ENCODE data around the gene PIK3C2G. TPM values are rescaled to one million over a fixed set of nuclear protein-coding genes. Genes with fewer than 3 reads are reported as not detected.

The PIK3C2G gene
- total RNA-seq, 2 experiments from 2014 or later, result not detected

- Histone ChIP-seq H3K4me3 (ENCODE audit: low read depth, low read length, poor library complexity, severe bottlenecking) (no peak overlapping the region), H3K9me3 (ENCODE audit: low read length) (no peaks in the 10 kb centered on the region), H3K36me3 (ENCODE audit: insufficient read depth, low read length) (no peaks in the 10 kb centered on the region), H3K79me2 (ENCODE audit: insufficient read depth, low read depth, low read length) (no peaks in the 10 kb centered on the region), H3K9me2 (ENCODE audit: insufficient read depth, low read length) (no peaks in the 10 kb centered on the region), H2AFZ (ENCODE audit: low read length) (no peak overlapping the region), H3K27ac (ENCODE audit: low read depth, low read length, poor library complexity, severe bottlenecking) (no peak overlapping the region), H3K4me2 (ENCODE audit: low read length) (no peak overlapping the region), H4K20me1 (ENCODE audit: insufficient read depth, low read length) (no peaks in the 10 kb centered on the region), H3K4me1 (ENCODE audit: insufficient read depth, low read length, poor library complexity, severe bottlenecking) (no peaks in the 10 kb centered on the region)
- ChIA-PET POLR2A (no interaction called here), CTCF (ENCODE audit: unreplicated experiment) (no interaction called here)
- TF ChIP-seq, protein P1, sequence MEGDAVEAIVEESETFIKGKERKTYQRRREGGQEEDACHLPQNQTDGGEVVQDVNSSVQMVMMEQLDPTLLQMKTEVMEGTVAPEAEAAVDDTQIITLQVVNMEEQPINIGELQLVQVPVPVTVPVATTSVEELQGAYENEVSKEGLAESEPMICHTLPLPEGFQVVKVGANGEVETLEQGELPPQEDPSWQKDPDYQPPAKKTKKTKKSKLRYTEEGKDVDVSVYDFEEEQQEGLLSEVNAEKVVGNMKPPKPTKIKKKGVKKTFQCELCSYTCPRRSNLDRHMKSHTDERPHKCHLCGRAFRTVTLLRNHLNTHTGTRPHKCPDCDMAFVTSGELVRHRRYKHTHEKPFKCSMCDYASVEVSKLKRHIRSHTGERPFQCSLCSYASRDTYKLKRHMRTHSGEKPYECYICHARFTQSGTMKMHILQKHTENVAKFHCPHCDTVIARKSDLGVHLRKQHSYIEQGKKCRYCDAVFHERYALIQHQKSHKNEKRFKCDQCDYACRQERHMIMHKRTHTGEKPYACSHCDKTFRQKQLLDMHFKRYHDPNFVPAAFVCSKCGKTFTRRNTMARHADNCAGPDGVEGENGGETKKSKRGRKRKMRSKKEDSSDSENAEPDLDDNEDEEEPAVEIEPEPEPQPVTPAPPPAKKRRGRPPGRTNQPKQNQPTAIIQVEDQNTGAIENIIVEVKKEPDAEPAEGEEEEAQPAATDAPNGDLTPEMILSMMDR (conservative IDR thresholded peaks at IDR 0.05; ENCODE audit: low read length), result no peak
- TF ChIP-seq EZH2phosphoT487 (IDR thresholded peaks at IDR 0.05; ENCODE audit: borderline replicate concordance, low read depth, low read length), result no peak
- DNase-seq (ENCODE audit: low spot score), result no peak
- intact Hi-C loops (cut with micrococcal nuclease; ENCODE audit: unreplicated experiment), result no loop called here
- no TSS peak for BruUV-seq (replicated peaks)
Observed at GRCh38 chr12:18652596-18652995, 391.3 kb downstream of the PIK3C2G start.

DNA sequence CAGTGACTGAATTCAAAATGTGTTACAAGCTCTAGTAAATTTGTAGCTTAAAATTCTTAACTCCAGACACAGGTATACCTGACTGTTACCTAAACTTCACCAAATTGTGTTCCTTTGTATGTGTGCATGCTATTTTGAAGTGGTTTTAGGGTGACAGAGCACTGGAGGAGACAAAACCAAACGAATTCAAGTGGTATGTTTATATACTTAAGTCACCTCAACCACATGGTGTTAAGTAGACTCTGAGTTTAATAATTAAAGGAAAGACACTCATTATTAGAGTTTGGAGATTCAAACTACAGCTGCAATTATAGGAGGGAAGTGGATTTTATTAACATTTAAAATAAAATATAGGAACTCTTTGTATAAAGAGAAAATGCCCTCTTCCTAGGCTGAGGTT lies 392.1 kb downstream of the PIK3C2G start:
- no peaks in the 10 kb centered on the region for H4K20me1 ChIP-seq (ENCODE audit: insufficient read depth, low read length)
- H3K4me3 ChIP-seq (ENCODE audit: low read depth, low read length, poor library complexity, severe bottlenecking), result no peak overlapping the region
- POLR2A ChIA-PET, result interaction anchor here (0.7 to 1.0 kb wide), 2 partner anchors 16 to 1224 kb away, joined by 3 to 4 read pairs; no protein-coding TSS in a partner anchor
- CTCF ChIA-PET (ENCODE audit: unreplicated experiment), result no interaction called here
- no peak for DNase-seq (ENCODE audit: low spot score)
- H3K36me3 ChIP-seq (ENCODE audit: insufficient read depth, low read length), result no peaks in the 10 kb centered on the region
- no peak overlapping the region for H3K27ac ChIP-seq (ENCODE audit: low read depth, low read length, poor library complexity, severe bottlenecking)
- no TSS peak for BruUV-seq (replicated peaks)
- intact Hi-C loops (cut with micrococcal nuclease; ENCODE audit: unreplicated experiment), result no loop called here
- H3K4me1 ChIP-seq (ENCODE audit: insufficient read depth, low read length, poor library complexity, severe bottlenecking), result no peaks in the 10 kb centered on the region
- TF ChIP-seq, protein P1 (conservative IDR thresholded peaks at IDR 0.05; ENCODE audit: low read length), result no peak
- no peak for TF ChIP-seq EZH2phosphoT487 (IDR thresholded peaks at IDR 0.05; ENCODE audit: borderline replicate concordance, low read depth, low read length)
- no peaks in the 10 kb centered on the region for H3K79me2 ChIP-seq (ENCODE audit: insufficient read depth, low read depth, low read length)
- H3K9me2 ChIP-seq (ENCODE audit: insufficient read depth, low read length), result no peaks in the 10 kb centered on the region
- no peaks in the 10 kb centered on the region for H3K9me3 ChIP-seq (ENCODE audit: low read length)
- H2AFZ ChIP-seq (ENCODE audit: low read length), result no peak overlapping the region
- H3K4me2 ChIP-seq (ENCODE audit: low read length), result no peak overlapping the region

DNA sequence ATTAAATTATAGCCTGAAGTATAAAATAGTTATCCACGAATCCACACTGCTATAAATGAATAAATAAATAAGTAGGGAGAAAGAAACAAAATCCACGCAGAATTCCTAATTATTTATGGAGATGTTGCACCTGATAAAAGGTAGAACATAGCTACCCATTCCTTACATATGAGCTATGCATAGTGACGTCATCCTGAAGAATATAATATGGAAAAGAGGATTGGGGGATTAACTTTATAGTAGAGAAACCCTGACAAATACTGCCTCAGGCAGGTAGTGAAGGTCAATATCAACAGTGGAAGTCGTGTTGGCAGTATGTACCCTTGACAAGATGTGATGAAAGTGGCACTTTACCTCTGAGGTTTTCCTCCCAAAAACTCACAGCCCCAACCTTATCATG lies 394.0 kb downstream of the PIK3C2G start:
- H4K20me1 ChIP-seq (ENCODE audit: insufficient read depth, low read length), result no peaks in the 10 kb centered on the region
- H3K9me3 ChIP-seq (ENCODE audit: low read length), result no peaks in the 10 kb centered on the region
- no peaks in the 10 kb centered on the region for H3K9me2 ChIP-seq (ENCODE audit: insufficient read depth, low read length)
- H3K27ac ChIP-seq (ENCODE audit: low read depth, low read length, poor library complexity, severe bottlenecking), result no peak overlapping the region
- no peak overlapping the region for H3K4me2 ChIP-seq (ENCODE audit: low read length)
- DNase-seq (ENCODE audit: low spot score), result no peak
- POLR2A ChIA-PET, result interaction anchor here (0.7 kb wide), 2 partner anchors 19 to 190 kb away, joined by 3 to 4 read pairs; no protein-coding TSS in a partner anchor
- intact Hi-C loops (cut with micrococcal nuclease; ENCODE audit: unreplicated experiment), result no loop called here
- H3K79me2 ChIP-seq (ENCODE audit: insufficient read depth, low read depth, low read length), result no peaks in the 10 kb centered on the region
- H3K4me3 ChIP-seq (ENCODE audit: low read depth, low read length, poor library complexity, severe bottlenecking), result no peak overlapping the region
- CTCF ChIA-PET (ENCODE audit: unreplicated experiment), result no interaction called here
- H2AFZ ChIP-seq (ENCODE audit: low read length), result no peak overlapping the region
- BruUV-seq (replicated peaks), result no TSS peak
- H3K4me1 ChIP-seq (ENCODE audit: insufficient read depth, low read length, poor library complexity, severe bottlenecking), result no peaks in the 10 kb centered on the region
- no peaks in the 10 kb centered on the region for H3K36me3 ChIP-seq (ENCODE audit: insufficient read depth, low read length)
- TF ChIP-seq, protein P1 (conservative IDR thresholded peaks at IDR 0.05; ENCODE audit: low read length), result no peak
- no peak for TF ChIP-seq EZH2phosphoT487 (IDR thresholded peaks at IDR 0.05; ENCODE audit: borderline replicate concordance, low read depth, low read length)
